AG09319 (cell line): Measurements from ENCODE around the gene KIAA0319L.
"Not testable (repeated sequence)": the region's sequence is repeated elsewhere in the genome, so short reads cannot be mapped to it uniquely, and the experiment has no call there.

ENCODE experiments used
- DNase-seq: peaks from one replicate; pipeline ENCODE4 v3.0.0-alpha.2; 2010; ENCODE audit warnings: low read depth; ENCODE audit errors: extremely low read depth
- CTCF ChIP-seq: IDR thresholded peaks from 2 replicates; pipeline ENCODE4 v1.5.1; 2011; ENCODE audit warnings: low read depth, mild to moderate bottlenecking, inconsistent platforms, low read length, moderate library complexity

Gene KIAA0319L

GRCh38 chr1:35589516-35590427 is 32.6 kb upstream of the KIAA0319L start:
- no peak for TF ChIP-seq CTCF
- no peak for DNase-seq

- DNase-seq, result no peak
- no peak for TF ChIP-seq CTCF
Observed at GRCh38 chr1:35588197-35588910, 31.2 kb upstream of the KIAA0319L start.

GRCh38 chr1:35587736-35588135 is 30.5 kb upstream of the KIAA0319L start:
- TF ChIP-seq CTCF, result no peak
- no peak for DNase-seq

GRCh38 chr1:35586808-35587207 is 29.6 kb upstream of the KIAA0319L start:
- no peak for DNase-seq

GRCh38 chr1:35585805-35586204 is 28.6 kb upstream of the KIAA0319L start:
- DNase-seq, result not testable (repeated sequence)

More at GRCh38 chr1:35586808-35587207, 29.6 kb upstream of the KIAA0319L start:
- TF ChIP-seq CTCF, result no peak

GRCh38 chr1:35585281-35585680 is 28.1 kb upstream of the KIAA0319L start:
- no peak for TF ChIP-seq CTCF
- DNase-seq, result no peak

- not testable (repeated sequence) for DNase-seq
Observed at GRCh38 chr1:35581621-35582020, 24.4 kb upstream of the KIAA0319L start.

GRCh38 chr1:35580949-35581388 is 23.8 kb upstream of the KIAA0319L start:
- no peak for DNase-seq
- TF ChIP-seq CTCF, result no peak
